Esophagus muscularis mucosa (tissue), 4 donors: ENCODE data around the gene ARHGAP12.

ENCODE experiments used
- EP300 ChIP-seq: sonication (generic); formaldehyde crosslinking; IDR thresholded peaks from one replicate; pipeline ENCODE4 v1.6.1; 2017; ENCODE audit warnings: antibody characterized with exemption
- POLR2A ChIP-seq: fragments of 450-650 bp; IDR thresholded peaks from one replicate; pipeline ENCODE4 v1.6.1; 2017; ENCODE audit warnings: antibody characterized with exemption, moderate library complexity, mild to moderate bottlenecking, low read depth
- TF ChIP-seq, protein P1 (sequence below), 3 experiments: fragments of 200-600 bp in 2 of 3; fragments of 450-650 bp in 1 of 3; sonication (generic) in 2 of 3; IDR thresholded peaks; one replicate each; pipeline ENCODE4 v1.5.1; 2017 to 2019; ENCODE audit warnings: antibody characterized with exemption in 3 of 3, mild to moderate bottlenecking in 2 of 3, moderate library complexity in 1 of 3

DNA sequence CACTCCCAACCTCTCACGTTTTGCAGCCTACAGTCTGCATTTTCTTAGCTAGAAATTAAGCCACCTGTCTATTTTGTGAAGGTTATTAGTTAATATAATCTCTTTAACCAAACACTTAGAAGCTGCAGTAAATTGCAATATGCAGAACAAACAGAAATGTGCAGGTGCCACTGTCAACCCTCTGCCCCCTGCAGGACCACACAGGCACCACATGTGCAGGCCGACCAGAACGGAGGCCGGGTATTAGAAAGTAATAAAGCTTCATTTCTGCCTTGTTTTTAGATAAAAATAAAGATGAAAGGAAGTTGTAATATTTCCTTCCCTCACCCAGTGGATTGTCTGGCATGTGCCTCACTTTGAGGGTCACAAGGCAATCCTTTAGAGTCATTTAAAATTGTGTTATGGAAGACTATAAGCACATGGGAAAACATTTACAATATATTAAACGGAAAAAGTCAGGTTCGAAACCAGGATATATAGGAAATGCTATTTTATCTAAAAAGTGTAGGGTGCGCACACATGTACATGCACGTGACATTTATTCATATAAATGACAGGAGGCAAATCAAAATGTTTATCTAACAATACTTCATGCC, 158.2 kb downstream of the ARHGAP12 start:
- TF ChIP-seq, protein P1, sequence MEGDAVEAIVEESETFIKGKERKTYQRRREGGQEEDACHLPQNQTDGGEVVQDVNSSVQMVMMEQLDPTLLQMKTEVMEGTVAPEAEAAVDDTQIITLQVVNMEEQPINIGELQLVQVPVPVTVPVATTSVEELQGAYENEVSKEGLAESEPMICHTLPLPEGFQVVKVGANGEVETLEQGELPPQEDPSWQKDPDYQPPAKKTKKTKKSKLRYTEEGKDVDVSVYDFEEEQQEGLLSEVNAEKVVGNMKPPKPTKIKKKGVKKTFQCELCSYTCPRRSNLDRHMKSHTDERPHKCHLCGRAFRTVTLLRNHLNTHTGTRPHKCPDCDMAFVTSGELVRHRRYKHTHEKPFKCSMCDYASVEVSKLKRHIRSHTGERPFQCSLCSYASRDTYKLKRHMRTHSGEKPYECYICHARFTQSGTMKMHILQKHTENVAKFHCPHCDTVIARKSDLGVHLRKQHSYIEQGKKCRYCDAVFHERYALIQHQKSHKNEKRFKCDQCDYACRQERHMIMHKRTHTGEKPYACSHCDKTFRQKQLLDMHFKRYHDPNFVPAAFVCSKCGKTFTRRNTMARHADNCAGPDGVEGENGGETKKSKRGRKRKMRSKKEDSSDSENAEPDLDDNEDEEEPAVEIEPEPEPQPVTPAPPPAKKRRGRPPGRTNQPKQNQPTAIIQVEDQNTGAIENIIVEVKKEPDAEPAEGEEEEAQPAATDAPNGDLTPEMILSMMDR (IDR thresholded peaks at IDR 0.05): peak; percentile 76 to 85 (median 84)
- TF ChIP-seq POLR2A (no peak), EP300 (no peak)
